Heart left ventricle (tissue), 16 donors: ENCODE data around the gene CCSER2. TPM values are rescaled to one million over a fixed set of nuclear protein-coding genes. Genes with fewer than 3 reads are reported as not detected.
"Not testable (repeated sequence)": the region's sequence is repeated elsewhere in the genome, so short reads cannot be mapped to it uniquely, and the experiment has no call there.

ENCODE experiments used
- ATAC-seq, 4 donors: fragments of 200-7000 bp; cut with Tn5 transposase; one replicate each; pipeline ENCODE4 v1.9.1; 2020 to 2022; ENCODE audit warnings: moderate library complexity in 4 of 4, mild to moderate bottlenecking in 3 of 4, moderate number of reproducible peaks in 1 of 4
- DNase-seq, 5 donors: peaks; one replicate each; pipeline ENCODE4 v3.0.0-alpha.2; 2020
- H3K27ac ChIP-seq, 12 donors: fragments of 200-600 bp; sonication (generic) in 4 of 12; one replicate each; pipeline versions ENCODE4 v1.5.0 to v1.8.0; 2016 to 2022; ENCODE audit warnings: mild to moderate bottlenecking in 2 of 12
- H3K27me3 ChIP-seq, 9 donors: fragments of 200-600 bp; sonication (generic) in 2 of 9; one replicate each; pipeline versions ENCODE4 v1.5.1 to v1.8.0; 2016 to 2022; ENCODE audit warnings: mild to moderate bottlenecking in 3 of 9
- H3K36me3 ChIP-seq, 9 donors: fragments of 200-600 bp; sonication (generic) in 2 of 9; one replicate each; pipeline versions ENCODE4 v1.5.0 to v1.8.0; 2018 to 2022; ENCODE audit warnings: mild to moderate bottlenecking in 2 of 9
- H3K4me1 ChIP-seq, 12 donors: fragments of 200-600 bp; sonication (generic) in 4 of 12; one replicate each; pipeline versions ENCODE4 v1.5.0 to v1.8.0; 2016 to 2022; ENCODE audit warnings: mild to moderate bottlenecking in 3 of 12
- H3K4me3 ChIP-seq, 12 donors: fragments of 200-600 bp; sonication (generic) in 4 of 12; one replicate each; pipeline versions ENCODE4 v1.5.0 to v1.8.0; 2017 to 2022; ENCODE audit warnings: mild to moderate bottlenecking in 9 of 12, moderate library complexity in 4 of 12
- H3K9me3 ChIP-seq, 12 donors: fragments of 200-600 bp; sonication (generic) in 4 of 12; one replicate each; pipeline versions ENCODE4 v1.5.0 to v1.8.0; 2016 to 2022; ENCODE audit warnings: mild to moderate bottlenecking in 1 of 12
- POLR2A ChIP-seq, 2 donors: fragments of 450-650 bp; IDR thresholded peaks; one replicate each; pipeline ENCODE4 v1.6.1; 2017; ENCODE audit warnings: antibody characterized with exemption in 2 of 2, mild to moderate bottlenecking in 2 of 2, moderate library complexity in 2 of 2
- WGBS, 4 donors: extraction: QIAGEN DNeasy Blood & Tissue Kit in 2 of 4; methylation state at CpG; one replicate each; pipeline versions ENCODE4 v1.1.5 to v1.1.7; 2013 to 2018; 5-methylcytosine and 5-hydroxymethylcytosine counted together
- intact Hi-C, 10 donors: fragments of 100-400 bp; cut with DNase I; formaldehyde crosslinking; loops; one replicate each; pipeline versions ENCODE4 v1.11.1 to v1.14.2; 2022
- polyA plus RNA-seq, 2 donors: library from polyadenylated mRNA; stranded (reverse); fragments of 200-250 nt; gene quantifications; one replicate each; pipeline ENCODE4 v1.2.3, GENCODE V29; 2013
- total RNA-seq, 9 donors: library from RNA; depleted of rRNA in 2 of 9; stranded (reverse); fragments of >200 nt in 2 of 9; fragmentation: NEBNext Ultra II Directional in 3 of 9; extraction: Animal tissue kit (Norgen Biotek cat#: 25700) in 3 of 9; gene quantifications; one replicate each; pipeline versions ENCODE4 v1.1.0 to v1.2.4, GENCODE V29; 2016 to 2023
- TF ChIP-seq, protein P1 (sequence below), 12 donors: fragments of 200-600 bp; sonication (generic) in 4 of 12; IDR thresholded peaks; one replicate each; pipeline versions ENCODE4 v1.5.0 to v1.8.0; 2018 to 2022; ENCODE audit warnings: antibody characterized with exemption in 12 of 12, mild to moderate bottlenecking in 5 of 12
- donor health status: ischemic (EF 13 %, LVEDD 7.1; RV severe dilation, severe dysfunction).
- donor health status: healthy with polysubstance abuse.
- donor health status: DM: no; HTN: yes; CAD: no.
- donor health status: DM: no; HTN: no; CAD: no.
- donor health status: ischemic (EF 25% LVEDD 6.9; RV normal size, moderate dysfunction).
- donor health status: ischemic (EF 25% LVEDD 5.7; RV mildly dilated, moderate dysfunction).
- donor health status: healthy.
- donor health status: DM: yes; HTN: yes; CAD: no.
- donor health status: ischemic (EF 35%, LVEDD 5.7; RV mildly dilated, moderate dysfunction).
- donor health status: nonischemic (EF 11% LVEDD 7.7; RV severe dilation, severe dysfunction).
- donor health status: DM: yes; HTN: yes; CAD: no.
- donor health status: PGD.
- donor health status: ischemic (EF 29% LVEDD 5.4; RV normal size, mild dysfunction).
- donor health status: nonischemic (EF 23%, LVEDD 6.1; RV moderate dilation, normal function).

Gene CCSER2
- total and polyA plus RNA-seq, 11 donors, result 32.4 to 244 (median 159) TPM

DNA sequence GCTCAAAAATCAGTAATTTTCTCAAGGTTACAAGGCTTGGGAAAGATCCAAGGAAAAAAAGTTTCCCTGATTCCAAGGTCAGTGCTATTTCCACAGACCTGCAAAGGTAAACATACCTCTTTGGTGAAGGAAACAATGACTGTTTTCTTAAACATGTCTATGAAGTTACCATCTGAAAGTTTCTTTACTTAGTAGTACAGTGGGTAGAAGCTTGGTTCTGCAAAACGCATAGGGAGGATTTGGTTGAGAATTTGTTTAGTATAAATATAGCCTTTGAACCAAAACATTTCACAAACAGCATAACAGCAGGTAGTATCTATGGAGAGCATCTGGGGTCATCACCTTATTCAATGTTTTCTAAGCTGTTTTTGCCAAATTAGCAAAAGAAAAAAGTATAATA lies 169.6 kb downstream of the CCSER2 start:
- TF ChIP-seq, protein P1, sequence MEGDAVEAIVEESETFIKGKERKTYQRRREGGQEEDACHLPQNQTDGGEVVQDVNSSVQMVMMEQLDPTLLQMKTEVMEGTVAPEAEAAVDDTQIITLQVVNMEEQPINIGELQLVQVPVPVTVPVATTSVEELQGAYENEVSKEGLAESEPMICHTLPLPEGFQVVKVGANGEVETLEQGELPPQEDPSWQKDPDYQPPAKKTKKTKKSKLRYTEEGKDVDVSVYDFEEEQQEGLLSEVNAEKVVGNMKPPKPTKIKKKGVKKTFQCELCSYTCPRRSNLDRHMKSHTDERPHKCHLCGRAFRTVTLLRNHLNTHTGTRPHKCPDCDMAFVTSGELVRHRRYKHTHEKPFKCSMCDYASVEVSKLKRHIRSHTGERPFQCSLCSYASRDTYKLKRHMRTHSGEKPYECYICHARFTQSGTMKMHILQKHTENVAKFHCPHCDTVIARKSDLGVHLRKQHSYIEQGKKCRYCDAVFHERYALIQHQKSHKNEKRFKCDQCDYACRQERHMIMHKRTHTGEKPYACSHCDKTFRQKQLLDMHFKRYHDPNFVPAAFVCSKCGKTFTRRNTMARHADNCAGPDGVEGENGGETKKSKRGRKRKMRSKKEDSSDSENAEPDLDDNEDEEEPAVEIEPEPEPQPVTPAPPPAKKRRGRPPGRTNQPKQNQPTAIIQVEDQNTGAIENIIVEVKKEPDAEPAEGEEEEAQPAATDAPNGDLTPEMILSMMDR (IDR thresholded peaks at IDR 0.05), result no peak
- no peak for TF ChIP-seq POLR2A (IDR thresholded peaks at IDR 0.05)
- WGBS, 4 donors, result 50 to 68% (median 59%) methylated on average over 1 of the region's 1 CpG
- peaks cover 0 to 24% (median 12%) of the 10 kb centered on the region in 12 donors for H3K4me1 ChIP-seq
- peaks cover 0 to 12% (median 0%) of the 10 kb centered on the region in 9 donors for H3K36me3 ChIP-seq
- no peak overlapping the region for H3K27ac ChIP-seq
- intact Hi-C loops, result no loop called here
- no peak for ATAC-seq
- H3K9me3 ChIP-seq, result no peaks in the 10 kb centered on the region
- no peaks in the 10 kb centered on the region for H3K27me3 ChIP-seq
- H3K4me3 ChIP-seq, result no peak overlapping the region
- no peak for DNase-seq

DNA sequence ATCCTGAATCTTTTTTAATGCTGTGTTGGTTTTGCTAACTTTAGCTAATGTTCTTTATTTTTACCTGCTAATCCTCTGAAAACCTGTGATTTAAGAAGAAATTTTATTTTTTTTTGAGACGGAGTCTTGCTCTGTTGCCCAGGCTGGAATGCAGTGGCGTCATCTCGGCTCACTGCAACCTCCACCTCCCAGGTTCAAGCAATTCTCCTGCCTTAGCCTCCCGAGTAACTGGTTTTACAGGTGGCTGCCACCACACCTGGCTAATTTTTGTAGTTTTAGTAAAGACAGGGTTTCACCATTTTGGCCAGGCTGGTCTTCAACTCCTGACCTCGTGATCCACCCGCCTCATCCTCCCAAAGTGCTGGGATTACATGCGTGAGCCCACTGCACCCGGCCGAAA lies 170.7 kb downstream of the CCSER2 start:
- H3K27me3 ChIP-seq, H3K9me3 ChIP-seq, intact Hi-C loops, ATAC-seq, H3K27ac ChIP-seq, DNase-seq, H3K4me3 ChIP-seq: not testable (repeated sequence)
- peaks cover 0 to 15% (median 8%) of the 10 kb centered on the region in 12 donors for H3K4me1 ChIP-seq
- H3K36me3 ChIP-seq, result peaks cover 0 to 12% (median 0%) of the 10 kb centered on the region in 9 donors
- WGBS, 4 donors, result 95 to 99% (median 97%) methylated on average over 9 of the region's 9 CpGs

DNA sequence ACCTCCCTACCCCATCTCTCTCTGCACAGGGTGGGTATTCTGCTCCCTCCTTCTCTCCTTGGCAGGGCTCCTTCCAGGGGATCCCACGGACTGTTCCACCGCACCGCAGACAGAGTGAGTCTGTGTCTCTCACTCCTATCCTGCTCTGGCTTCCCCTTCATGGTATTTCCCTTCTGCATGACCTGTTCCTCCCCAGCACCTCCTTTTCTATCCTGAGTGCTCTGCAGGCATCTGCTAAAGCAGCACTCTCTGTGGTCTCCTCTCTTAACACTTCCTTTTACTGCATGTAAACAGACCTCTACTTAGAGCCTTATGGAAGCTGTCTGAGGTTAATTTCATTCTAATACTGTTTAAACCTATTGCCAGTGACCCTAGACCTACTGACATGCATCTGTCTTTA lies 171.5 kb downstream of the CCSER2 start:
- no peak for DNase-seq
- H3K9me3 ChIP-seq, result no peaks in the 10 kb centered on the region
- H3K27me3 ChIP-seq, result no peaks in the 10 kb centered on the region
- WGBS, 4 donors, result 51 to 68% (median 58%) methylated on average over 3 of the region's 3 CpGs
- no peak for TF ChIP-seq POLR2A (IDR thresholded peaks at IDR 0.05)
- TF ChIP-seq, protein P1 (IDR thresholded peaks at IDR 0.05), result no peak
- peak in 2 of 4 donors; percentile 36 to 38 for ATAC-seq
- peaks cover 0 to 12% (median 0%) of the 10 kb centered on the region in 9 donors for H3K36me3 ChIP-seq
- H3K4me3 ChIP-seq, result no peak overlapping the region
- H3K4me1 ChIP-seq, result peaks cover 0 to 7% (median 4%) of the 10 kb centered on the region in 12 donors
- H3K27ac ChIP-seq, result no peak overlapping the region
- intact Hi-C loops, result no loop called here

DNA sequence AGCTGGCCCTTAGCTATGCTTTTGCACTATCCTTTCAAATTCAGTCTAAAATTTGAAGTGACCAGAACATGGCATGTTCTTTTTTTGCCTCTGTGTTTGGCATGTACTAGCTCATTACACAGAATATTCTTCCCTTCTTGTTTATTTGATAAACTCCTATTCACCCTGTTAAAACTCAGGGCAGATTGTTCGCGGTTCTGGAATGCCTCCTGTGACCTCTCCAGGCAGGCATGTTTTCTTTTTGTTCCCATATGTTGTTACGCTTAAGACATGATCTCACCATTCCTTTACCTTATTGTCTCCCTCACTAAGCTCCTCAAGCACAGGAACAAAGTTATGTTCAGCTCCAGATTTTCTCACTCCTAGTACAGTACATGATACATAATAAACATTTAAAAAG lies 181.7 kb downstream of the CCSER2 start:
- Histone ChIP-seq H3K4me3 (no peak overlapping the region), H3K27ac (no peak overlapping the region), H3K36me3 (peaks cover 0 to 24% (median 20%) of the 10 kb centered on the region in 9 donors), H3K4me1 (no peaks in the 10 kb centered on the region), H3K27me3 (no peaks in the 10 kb centered on the region), H3K9me3 (no peaks in the 10 kb centered on the region)
- ATAC-seq (no peak), DNase-seq (no peak)
- intact Hi-C loops, result no loop called here
- 75 to 88% (median 86%) methylated on average over 3 of the region's 3 CpGs for WGBS, 4 donors
- TF ChIP-seq POLR2A (IDR thresholded peaks at IDR 0.05), result no peak
- TF ChIP-seq, protein P1 (IDR thresholded peaks at IDR 0.05), result no peak

DNA sequence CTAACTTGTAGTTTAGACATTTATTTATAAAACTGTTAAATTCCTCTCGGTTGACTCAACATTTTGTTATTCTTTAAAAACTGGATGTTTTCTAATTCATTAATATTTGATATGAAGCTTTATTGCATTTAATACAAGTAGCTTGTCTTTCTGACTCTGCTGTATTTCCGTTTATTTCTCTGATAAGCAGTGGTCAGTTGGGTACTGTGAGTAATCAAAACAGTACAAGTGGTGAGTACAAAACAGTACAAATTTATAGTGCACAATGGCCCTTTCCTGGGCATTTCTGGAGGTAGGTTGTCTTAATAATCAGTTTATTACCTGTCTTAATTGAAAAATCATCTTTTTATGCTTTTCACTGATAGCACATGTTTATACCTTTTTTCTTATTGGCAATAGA lies 182.7 kb downstream of the CCSER2 start:
- Histone ChIP-seq H3K36me3 (peaks cover 0 to 33% (median 30%) of the 10 kb centered on the region in 9 donors), H3K27me3 (no peaks in the 10 kb centered on the region), H3K4me1 (no peaks in the 10 kb centered on the region), H3K9me3 (no peaks in the 10 kb centered on the region), H3K27ac (no peak overlapping the region), H3K4me3 (no peak overlapping the region)
- DNase-seq (no peak), ATAC-seq (no peak)
- intact Hi-C loops, result no loop called here
- 72 to 91% (median 87%) methylated on average over 2 of the region's 2 CpGs for WGBS, 4 donors
- no peak for TF ChIP-seq POLR2A (IDR thresholded peaks at IDR 0.05)
- TF ChIP-seq, protein P1 (IDR thresholded peaks at IDR 0.05), result no peak
